ENCODE measurements around the gene HM13. TPM values are rescaled to one million over a fixed set of nuclear protein-coding genes. Genes with fewer than 3 reads are reported as not detected.

HM13 gene
- total and polyA plus RNA-seq, 9 of the 15 experiments (the other 6 are each of a cell fraction or from before 2014, with no cell fraction given), result 7.7 to 136 (median 74.5) TPM

DNA sequence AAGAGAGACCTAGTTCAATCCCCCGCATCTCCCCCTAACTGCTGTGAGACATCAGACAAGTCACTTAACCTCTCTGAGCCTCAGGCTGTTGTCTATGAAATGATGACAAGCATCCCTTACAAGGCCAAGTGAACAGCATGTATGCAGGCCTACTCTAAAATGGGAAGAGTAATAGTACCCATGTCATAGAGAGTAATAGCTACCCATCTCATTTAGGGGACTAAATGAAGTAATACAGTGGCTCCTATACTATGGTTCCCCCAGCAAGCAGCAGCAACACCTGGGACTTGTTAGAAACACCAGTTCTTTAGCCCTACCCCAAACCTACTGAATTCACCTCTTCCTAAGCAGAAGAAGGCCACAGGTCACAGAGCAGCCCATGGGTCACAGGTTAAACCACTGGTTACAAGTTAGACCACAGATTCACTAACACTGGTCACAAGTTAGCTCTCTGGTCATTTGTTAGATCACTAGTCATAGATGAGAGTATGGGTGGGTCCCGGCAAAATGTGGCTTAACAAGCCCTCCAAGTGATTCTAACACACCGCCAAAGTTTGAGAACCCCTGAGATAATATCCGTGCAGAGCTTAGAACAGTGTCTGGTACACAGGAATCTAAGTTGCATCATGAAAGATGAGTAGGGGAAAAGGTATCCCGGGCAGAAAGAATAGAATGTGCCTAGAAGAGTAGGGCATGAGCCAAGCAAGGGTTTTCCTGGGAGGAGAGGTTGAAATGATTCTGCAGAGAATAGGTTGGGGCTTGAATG, 40.7 kb upstream of the HM13 start:
- peak; percentile 17; the same call in 2 of the 3 replicates for ATAC-seq
- Histone ChIP-seq H3K27ac (ENCODE audit: extremely low read depth, low read depth, low read length) (no peak overlapping the region), H3K9me3 (replicated peaks; ENCODE audit: control insufficient read depth, insufficient read depth, low read depth, low read length) (no peaks in the 10 kb centered on the region), H3K36me3 (ENCODE audit: control insufficient read depth, insufficient read depth, low read length) (no peaks in the 10 kb centered on the region), H3K27me3 (ENCODE audit: control insufficient read depth in 2 of 2, insufficient read depth in 2 of 2, low read length in 2 of 2) (peaks cover 27 to 32% of the 10 kb centered on the region in 2 experiments; a peak in 4 of 5 replicates), H3K9me1 (ENCODE audit: control insufficient read depth, insufficient read depth, low read length) (no peaks in the 10 kb centered on the region), H4K20me1 (replicated peaks; ENCODE audit: control insufficient read depth, insufficient read depth, low read length) (no peaks in the 10 kb centered on the region; the same call in 1 of the 2 replicates), H2AFZ (ENCODE audit: low read depth, low read length) (no peak overlapping the region), H3K4me1 (replicated peaks in 1 of 2; ENCODE audit: control insufficient read depth in 2 of 2, insufficient read depth in 2 of 2, low read length in 2 of 2) (peaks cover 5 to 16% of the 10 kb centered on the region in 2 experiments; a peak in 4 of 5 replicates), H3K4me2 (ENCODE audit: insufficient read depth, low read length) (no peak overlapping the region), H3K9ac (ENCODE audit: insufficient read depth in 1 of 2, low read depth in 2 of 2, low read length in 2 of 2) (no peak overlapping the region), H3K4me3 (no peak overlapping the region), H3K79me2 (ENCODE audit: control insufficient read depth, insufficient read depth, low read length) (no peaks in the 10 kb centered on the region)
- ChIA-PET POLR2A (interaction anchor here (1.1 to 1.3 kb wide), 2 partner anchors 9 to 12 kb away, joined by 5 to 6 read pairs; no protein-coding TSS in a partner anchor), CTCF (ENCODE audit: low intra/inter-chr PET ratio) (no interaction called here)
- DNase-seq (ENCODE audit: extremely low read depth in 1 of 4, low spot score in 3 of 4), result no peak
- TF ChIP-seq CC2D1A (IDR thresholded peaks at IDR 0.05) (no peak), SOX6 (IDR thresholded peaks at IDR 0.05) (no peak), KDM5B (IDR thresholded peaks at IDR 0.05; ENCODE audit: insufficient replicate concordance, low read depth, low read length) (no peak), RFX7 (CRISPR knock-in tag; IDR thresholded peaks at IDR 0.05) (no peak), ZNF76 (CRISPR knock-in tag; IDR thresholded peaks at IDR 0.05; ENCODE audit: borderline replicate concordance) (no peak), EZH2 (IDR thresholded peaks at IDR 0.05; ENCODE audit: borderline replicate concordance, low read depth, low read length) (no peak), ZC3H11A (IDR thresholded peaks at IDR 0.05; ENCODE audit: low read depth, low read length) (no peak), ZNF445 (CRISPR knock-in tag; IDR thresholded peaks at IDR 0.05; ENCODE audit: low read depth) (no peak), MTA3 (IDR thresholded peaks at IDR 0.05; ENCODE audit: borderline replicate concordance) (no peak), CEBPG (CRISPR knock-in tag; IDR thresholded peaks at IDR 0.05) (no peak), CEBPG (tag; conservative IDR thresholded peaks at IDR 0.05 in 1 of 2, IDR thresholded peaks at IDR 0.05 in 1 of 2) (0 out of 4 replicates have a peak, but pooled peaks of 1 of the 2 experiments have one; percentile 24), STAT5B (CRISPR knock-in tag; IDR thresholded peaks at IDR 0.05) (no peak)
- TF ChIP-seq, protein P1, sequence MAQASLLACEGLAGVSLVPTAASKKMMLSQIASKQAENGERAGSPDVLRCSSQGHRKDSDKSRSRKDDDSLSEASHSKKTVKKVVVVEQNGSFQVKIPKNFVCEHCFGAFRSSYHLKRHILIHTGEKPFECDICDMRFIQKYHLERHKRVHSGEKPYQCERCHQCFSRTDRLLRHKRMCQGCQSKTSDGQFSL (CRISPR knock-in tag; IDR thresholded peaks at IDR 0.05), result no peak
- TF ChIP-seq, protein P1 (tag; IDR thresholded peaks at IDR 0.05), result no peak
- TF ChIP-seq, protein P2, sequence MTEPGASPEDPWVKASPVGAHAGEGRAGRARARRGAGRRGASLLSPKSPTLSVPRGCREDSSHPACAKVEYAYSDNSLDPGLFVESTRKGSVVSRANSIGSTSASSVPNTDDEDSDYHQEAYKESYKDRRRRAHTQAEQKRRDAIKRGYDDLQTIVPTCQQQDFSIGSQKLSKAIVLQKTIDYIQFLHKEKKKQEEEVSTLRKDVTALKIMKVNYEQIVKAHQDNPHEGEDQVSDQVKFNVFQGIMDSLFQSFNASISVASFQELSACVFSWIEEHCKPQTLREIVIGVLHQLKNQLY (CRISPR knock-in tag; conservative IDR thresholded peaks at IDR 0.05), result no peak
- TF ChIP-seq, protein P3, sequence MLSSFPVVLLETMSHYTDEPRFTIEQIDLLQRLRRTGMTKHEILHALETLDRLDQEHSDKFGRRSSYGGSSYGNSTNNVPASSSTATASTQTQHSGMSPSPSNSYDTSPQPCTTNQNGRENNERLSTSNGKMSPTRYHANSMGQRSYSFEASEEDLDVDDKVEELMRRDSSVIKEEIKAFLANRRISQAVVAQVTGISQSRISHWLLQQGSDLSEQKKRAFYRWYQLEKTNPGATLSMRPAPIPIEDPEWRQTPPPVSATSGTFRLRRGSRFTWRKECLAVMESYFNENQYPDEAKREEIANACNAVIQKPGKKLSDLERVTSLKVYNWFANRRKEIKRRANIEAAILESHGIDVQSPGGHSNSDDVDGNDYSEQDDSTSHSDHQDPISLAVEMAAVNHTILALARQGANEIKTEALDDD (IDR thresholded peaks at IDR 0.05), result peak; percentile 85
- TF ChIP-seq, protein P4, sequence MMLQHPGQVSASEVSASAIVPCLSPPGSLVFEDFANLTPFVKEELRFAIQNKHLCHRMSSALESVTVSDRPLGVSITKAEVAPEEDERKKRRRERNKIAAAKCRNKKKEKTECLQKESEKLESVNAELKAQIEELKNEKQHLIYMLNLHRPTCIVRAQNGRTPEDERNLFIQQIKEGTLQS (IDR thresholded peaks at IDR 0.05), result peak; percentile 19; the same call in 1 of the 2 replicates
- TF ChIP-seq, protein P4 (CRISPR knock-in tag; conservative IDR thresholded peaks at IDR 0.05), result no peak
- intact Hi-C loops (cut with micrococcal nuclease), result no loop called here
- in situ Hi-C loops (cut with MboI), result no loop called here
- no peak for FAIRE-seq
- 4% methylated on average over 5 of the region's 5 CpGs for WGBS (ENCODE audit: insufficient coverage, low coverage, missing lambda C conversion rate)
- no TSS peak for BruUV-seq (replicated peaks)
